ENCODE data around the gene AUP1.

Gene AUP1

DNA sequence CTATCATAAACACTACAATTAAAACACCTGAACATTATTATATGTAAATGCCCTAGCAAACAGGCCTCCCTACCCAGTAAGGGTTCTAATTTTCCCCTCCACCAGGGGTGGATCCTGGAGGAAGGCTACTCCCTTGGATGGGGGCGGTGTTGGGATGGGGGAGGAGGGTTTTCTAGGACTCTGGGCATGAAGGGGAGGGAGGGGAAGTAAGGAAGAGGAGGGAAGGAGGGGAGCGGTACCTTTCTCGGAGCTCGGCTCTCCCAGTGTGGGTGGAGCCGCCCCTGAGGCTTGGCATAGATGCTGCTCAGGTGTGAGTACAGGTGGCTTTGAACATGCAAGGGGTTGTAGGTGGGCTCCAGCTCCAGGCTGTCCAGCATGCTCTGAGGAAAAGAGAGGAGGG, 30.4 kb upstream of the AUP1 start:
- H3K4me3 ChIP-seq, result no peak overlapping the region

GRCh38 chr2:74558284-74559230, 29.1 kb upstream of the AUP1 start:
- Histone ChIP-seq H3K27ac (no peak overlapping the region), H3K4me3 (no peak overlapping the region)

More for the DNA sequence above, 30.4 kb upstream of the AUP1 start:
- no peak overlapping the region for H3K27ac ChIP-seq

GRCh38 chr2:74556831-74557370, 27.4 kb upstream of the AUP1 start:
- H3K27ac ChIP-seq, result no peak overlapping the region
- H3K4me3 ChIP-seq, result no peak overlapping the region

- peak overlapping the region in 4 of 7 experiments; percentile 48 to 57 (median 52) for H3K4me3 ChIP-seq
These were observed 26.7 kb upstream of the AUP1 start for GRCh38 chr2:74556159-74556558.

DNA sequence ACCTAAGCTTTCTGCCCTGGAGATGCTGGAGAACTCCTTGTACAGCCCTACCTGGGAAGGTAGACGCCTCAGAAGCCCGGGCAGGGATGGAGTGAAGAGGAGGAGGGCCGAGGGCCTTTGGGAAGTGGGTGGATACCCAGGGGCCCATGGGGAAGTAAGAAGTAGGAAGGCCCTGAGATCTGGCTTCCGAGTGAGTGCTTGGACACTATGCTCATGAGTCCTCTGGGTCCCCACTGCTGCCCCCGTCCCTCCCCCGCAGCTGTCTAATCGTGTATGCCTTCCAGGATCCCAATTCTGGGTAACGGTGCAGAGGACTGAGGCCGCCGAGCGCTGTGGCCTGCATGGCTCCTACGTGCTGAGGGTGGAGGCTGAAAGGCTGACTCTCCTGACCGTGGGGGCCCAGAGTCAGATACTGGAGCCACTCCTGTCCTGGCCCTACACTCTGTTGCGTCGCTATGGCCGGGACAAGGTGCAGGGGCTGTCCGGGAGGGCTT, 26.2 kb upstream of the AUP1 start:
- H3K4me3 ChIP-seq, result peak overlapping the region; percentile 34 to 59 (median 54)
- peak overlapping the region in 19 of 21 experiments; percentile 58 to 91 (median 76) for H3K27ac ChIP-seq

More at GRCh38 chr2:74556159-74556558, 26.7 kb upstream of the AUP1 start:
- H3K27ac ChIP-seq, result peak overlapping the region in 14 of 21 experiments; percentile 5 to 90 (median 74)

- peak overlapping the region; percentile 34 to 59 (median 54) for H3K4me3 ChIP-seq
- peak overlapping the region in 20 of 21 experiments; percentile 1 to 91 (median 75) for H3K27ac ChIP-seq
These were observed 25.5 kb upstream of the AUP1 start for GRCh38 chr2:74554820-74555531.

DNA sequence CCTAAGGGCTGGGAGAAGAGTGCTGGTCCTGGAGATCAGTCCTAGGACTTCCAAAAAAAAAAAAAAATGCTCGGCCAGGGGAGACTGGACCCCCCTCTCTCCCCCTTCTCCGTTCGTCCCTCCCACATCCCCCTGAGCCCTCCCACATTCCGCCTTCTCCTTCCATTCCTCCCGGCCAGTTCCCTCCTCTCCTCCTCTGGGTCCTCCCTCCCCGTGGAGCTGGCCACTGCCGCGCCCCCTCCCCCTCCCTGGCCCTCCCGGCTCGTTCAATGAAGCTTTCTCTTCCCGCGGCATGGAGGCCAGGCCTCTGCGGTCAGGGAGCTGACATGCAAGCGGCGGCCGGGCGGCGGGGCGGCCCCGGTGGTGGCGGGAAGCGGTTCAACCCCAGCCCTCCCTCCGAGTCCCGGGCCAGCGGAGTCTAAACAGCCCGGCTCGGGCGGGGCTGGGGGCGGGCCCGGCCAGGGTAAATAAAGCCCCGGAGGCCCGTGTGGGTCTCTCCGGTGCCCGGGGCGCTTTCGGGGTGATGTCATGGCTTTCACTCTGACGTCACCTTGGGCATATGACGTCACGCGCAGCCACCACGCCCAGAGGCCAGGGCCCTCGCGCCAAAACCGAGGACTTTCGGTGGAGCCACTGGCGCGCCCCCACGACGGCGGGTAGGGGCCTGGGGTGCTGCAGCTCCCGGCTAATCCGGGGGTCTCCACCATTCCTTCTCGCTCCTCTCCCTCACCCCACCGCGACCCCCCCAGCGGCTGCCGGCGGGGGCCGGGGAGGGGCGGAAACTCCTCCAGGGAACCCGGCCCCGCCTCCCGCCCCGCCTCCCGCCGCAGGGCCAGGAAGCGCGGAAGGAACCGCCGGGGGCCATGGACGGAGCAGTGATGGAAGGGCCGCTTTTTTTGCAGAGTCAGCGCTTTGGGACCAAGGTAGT, 24.6 kb upstream of the AUP1 start, which contains the start of the genes DOK1 and LOXL3:
Gene DOK1, plus strand, starts transcription at position 829 of the 928 bp plus-strand sequence. Its CDS starts 35 bp downstream, at position 864.
Gene LOXL3, minus strand, starts transcription at position 51 of the 928 bp plus-strand sequence. CDS start 1,308 bp downstream, outside the sequence.
- Histone ChIP-seq H3K27ac (peak within 1 kb of the TSS in 20 of 21 experiments; percentile 1 to 91 (median 75)), H3K4me3 (peak within 1 kb of the TSS; percentile 34 to 59 (median 54))

DNA sequence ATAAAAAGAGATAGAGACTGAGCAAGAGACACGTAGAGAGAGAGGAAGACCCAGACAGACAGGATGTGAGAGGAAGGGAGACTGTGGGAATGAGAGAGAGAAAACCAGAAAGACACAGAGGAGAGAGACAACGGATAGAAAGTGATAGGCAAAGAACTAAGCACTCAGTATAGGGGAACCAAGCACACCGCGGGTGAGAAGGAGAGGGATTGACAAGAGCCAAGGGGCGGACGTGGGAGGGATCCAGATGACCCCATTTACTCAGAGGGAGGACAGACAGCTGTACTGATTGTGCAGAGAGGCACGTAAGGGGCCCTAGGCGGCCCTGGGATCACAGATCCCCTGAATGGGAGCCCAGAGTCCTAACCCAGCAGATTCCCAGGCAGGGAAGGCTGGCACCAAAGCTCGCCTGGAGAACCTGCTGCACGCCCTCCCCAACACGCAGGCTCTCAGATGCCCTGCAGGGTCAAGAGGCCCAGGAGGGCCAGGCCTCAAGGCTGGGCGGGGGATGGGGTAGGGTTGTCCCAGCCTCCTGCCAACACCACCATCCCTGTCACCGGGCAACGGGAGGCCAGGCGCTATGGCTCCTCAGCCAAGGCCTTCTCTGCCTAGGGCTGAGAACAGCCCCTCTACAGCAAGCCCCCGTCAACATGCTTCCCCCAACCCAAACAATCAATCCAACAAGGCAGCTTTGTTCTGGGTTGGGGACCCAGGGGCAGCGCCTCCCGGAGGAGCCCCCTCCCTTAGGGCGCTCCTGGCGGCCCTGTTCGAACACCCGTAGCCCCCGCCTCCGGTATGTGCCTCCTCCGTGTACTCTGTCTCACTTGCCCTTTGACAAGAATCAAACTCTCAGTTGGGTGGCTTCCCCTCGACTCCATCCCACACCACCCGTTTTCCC, 23.7 kb upstream of the AUP1 start:
- Histone ChIP-seq H3K27ac (peak overlapping the region in 12 of 21 experiments; percentile 7 to 91 (median 56)), H3K4me3 (peak overlapping the region in 5 of 7 experiments; percentile 48 to 59 (median 54))

DNA sequence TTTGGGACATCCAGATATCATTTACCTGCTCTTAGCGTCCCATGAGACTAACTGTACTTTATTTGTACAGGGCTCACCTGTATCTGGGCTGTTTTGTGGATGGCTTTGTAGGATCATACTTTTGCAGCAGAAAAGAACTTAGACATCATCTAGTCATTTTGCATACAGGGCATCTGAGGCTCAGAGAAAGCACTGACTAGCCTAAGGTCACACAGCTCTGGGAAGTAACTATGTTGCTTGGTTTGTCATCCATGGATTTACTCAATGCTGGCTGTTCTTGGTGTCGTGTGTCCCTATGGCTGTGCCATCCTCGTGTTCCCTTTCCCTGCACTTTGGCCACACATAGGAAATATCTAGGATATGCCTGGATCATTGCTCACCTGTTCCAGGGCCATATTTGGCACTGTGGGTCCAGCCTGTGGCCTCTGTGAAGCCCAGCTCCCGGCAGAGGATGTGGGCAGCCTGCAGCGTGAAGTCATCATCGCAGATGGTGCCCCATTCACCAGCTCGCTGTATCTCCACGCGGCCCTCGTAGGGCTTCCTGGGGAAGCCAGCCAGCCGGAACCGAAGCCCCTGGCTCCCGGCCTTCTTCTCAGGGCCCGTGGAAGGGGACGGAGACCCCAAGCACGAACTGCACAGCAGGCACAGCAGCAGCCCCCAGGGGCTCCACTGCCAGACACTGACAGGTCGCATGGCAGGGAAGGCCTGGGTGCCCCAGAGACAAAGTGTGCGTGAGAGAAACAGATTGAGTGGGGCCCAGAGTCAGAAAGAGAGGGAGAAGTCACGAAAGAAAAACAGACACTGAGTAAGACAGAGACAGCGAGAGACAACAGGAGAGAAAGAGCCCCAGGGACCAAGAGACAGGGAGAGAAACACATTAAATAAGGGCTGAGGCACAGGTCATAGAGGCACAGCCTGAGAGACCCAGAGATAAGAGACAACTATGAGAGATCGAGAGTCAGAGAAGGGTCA, 22.7 kb upstream of the AUP1 start:
- no peak overlapping the region for H3K4me3 ChIP-seq

DNA sequence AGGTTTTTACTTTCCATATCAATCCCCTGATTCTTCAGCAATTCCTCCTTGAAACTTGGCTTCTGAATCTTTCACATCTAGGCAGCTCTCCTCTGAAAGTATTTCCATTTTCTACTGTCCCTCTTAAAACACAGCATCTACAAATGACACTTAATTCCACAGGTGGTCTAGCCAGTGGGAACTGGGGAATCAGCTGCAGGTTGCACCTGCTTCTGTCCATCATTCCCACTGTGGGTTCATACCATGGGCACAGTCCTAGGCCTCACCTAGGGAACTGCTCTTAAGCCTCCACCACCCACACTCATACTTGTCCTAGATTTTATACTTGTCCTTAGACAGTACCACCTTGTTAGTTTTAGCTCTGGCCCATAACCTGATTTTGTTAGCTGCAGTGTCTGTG, 22.0 kb upstream of the AUP1 start:
- no peak overlapping the region for H3K4me3 ChIP-seq
- no peak overlapping the region for H3K27ac ChIP-seq

More for the DNA sequence above, 22.7 kb upstream of the AUP1 start:
- H3K27ac ChIP-seq, result peak overlapping the region in 2 of 21 experiments; percentile 34 to 35

GRCh38 chr2:74550231-74550630, 20.7 kb upstream of the AUP1 start:
- Histone ChIP-seq H3K27ac (no peak overlapping the region), H3K4me3 (no peak overlapping the region)

GRCh38 chr2:74548900-74549826, 19.7 kb upstream of the AUP1 start:
- H3K27ac ChIP-seq, result peak overlapping the region in 19 of 21 experiments; percentile 9 to 86 (median 63)
- H3K4me3 ChIP-seq, result peak overlapping the region; percentile 21 to 53 (median 47)

GRCh38 chr2:74548285-74548899, 18.9 kb upstream of the AUP1 start:
- Histone ChIP-seq H3K4me3 (peak overlapping the region; percentile 21 to 53 (median 47)), H3K27ac (peak overlapping the region in 19 of 21 experiments; percentile 9 to 86 (median 63))

GRCh38 chr2:74546004-74546403, 16.5 kb upstream of the AUP1 start:
- H3K27ac ChIP-seq, result no peak overlapping the region
- H3K4me3 ChIP-seq, result no peak overlapping the region

DNA sequence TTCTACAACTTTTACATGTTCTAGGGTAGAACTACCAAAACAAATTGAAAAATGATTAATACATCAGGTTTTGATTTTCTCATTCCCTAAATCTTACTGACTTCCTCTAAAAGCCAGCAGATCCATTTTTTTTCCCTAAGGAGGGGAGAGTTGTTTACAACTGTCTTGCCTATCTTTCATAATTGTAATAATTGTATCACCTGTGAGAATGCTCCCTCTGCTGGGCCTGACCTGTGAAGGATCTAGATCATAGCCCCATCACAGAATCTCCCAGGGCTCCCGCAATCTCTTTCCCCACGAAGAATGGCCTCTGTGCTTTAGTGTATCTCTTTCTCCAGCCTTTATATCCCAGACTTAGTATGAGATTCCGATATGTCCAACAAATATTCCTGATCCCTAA, 15.1 kb upstream of the AUP1 start:
- H3K27ac ChIP-seq, result no peak overlapping the region
- H3K4me3 ChIP-seq, result no peak overlapping the region
